ENCODE measurements around the gene SLC13A5.

GRCh38 chr17:6698004-6698403 lies 15.2 kb downstream of the SLC13A5 start:
- TF ChIP-seq, protein P1, sequence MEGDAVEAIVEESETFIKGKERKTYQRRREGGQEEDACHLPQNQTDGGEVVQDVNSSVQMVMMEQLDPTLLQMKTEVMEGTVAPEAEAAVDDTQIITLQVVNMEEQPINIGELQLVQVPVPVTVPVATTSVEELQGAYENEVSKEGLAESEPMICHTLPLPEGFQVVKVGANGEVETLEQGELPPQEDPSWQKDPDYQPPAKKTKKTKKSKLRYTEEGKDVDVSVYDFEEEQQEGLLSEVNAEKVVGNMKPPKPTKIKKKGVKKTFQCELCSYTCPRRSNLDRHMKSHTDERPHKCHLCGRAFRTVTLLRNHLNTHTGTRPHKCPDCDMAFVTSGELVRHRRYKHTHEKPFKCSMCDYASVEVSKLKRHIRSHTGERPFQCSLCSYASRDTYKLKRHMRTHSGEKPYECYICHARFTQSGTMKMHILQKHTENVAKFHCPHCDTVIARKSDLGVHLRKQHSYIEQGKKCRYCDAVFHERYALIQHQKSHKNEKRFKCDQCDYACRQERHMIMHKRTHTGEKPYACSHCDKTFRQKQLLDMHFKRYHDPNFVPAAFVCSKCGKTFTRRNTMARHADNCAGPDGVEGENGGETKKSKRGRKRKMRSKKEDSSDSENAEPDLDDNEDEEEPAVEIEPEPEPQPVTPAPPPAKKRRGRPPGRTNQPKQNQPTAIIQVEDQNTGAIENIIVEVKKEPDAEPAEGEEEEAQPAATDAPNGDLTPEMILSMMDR (IDR thresholded peaks at IDR 0.05): no peak
- no peak for TF ChIP-seq POLR2A (IDR thresholded peaks at IDR 0.05)
